ENCODE data around the gene RND2.
"Not testable (repeated sequence)": the region's sequence is repeated elsewhere in the genome, so short reads cannot be mapped to it uniquely, and the experiment has no call there.

The RND2 gene

DNA sequence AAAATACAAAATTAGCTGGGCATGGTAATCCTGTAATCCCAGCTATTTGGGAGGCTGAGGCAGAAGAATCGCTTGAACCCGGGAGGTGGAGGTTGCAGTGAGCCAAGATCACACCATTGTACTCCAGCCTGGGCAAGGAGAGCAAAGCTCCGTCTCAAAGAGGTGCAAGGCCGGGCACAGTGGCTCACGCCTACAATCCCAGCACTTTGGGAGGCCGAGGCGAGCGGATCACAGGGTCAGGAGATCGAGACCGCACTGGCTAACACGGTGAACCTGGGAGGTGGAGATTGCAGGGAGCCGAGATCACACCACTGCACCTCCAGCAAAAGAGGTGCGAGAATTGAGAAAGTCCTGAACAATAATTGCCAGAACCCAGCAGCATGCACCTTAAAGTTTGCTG, 24.1 kb upstream of the RND2 start:
- in situ Hi-C loops (cut with HindIII; ENCODE audit: low pct_ligation_motif_present, low pct_unique_long_range_greater_than_20kb, low sequenced_read_pairs); DNase-seq: not testable (repeated sequence)

DNA sequence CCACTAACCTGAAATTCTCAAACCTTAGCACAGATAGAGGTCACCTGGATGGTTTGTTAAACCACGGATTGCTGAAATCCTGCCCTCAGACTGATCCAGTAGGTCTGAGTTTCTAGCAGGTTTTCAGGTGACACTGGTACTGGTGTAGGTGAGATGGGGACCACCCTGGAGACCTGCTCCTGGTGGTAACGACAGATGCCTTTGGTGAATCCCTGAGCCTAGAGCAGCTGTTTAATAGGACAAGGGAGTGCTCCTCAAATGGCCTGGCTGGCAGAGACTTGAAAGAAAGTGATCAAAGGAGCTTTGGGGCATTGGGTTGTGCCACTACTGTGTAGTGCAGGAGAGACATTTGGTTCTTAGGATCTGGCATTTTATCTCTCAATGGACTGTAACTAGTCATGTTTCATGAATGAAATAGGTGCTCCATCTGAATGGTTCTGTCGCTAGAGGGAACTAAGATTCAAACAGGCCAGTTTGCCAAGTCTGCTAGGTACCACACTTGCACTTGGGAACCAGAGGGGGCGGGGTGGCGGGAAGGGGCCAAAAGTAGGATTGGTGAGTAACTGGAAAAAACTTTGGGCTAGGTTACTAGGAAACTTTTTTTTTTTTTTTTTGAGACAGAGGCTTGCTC, 21.4 kb upstream of the RND2 start:
- in situ Hi-C loops (cut with HindIII; ENCODE audit: low pct_ligation_motif_present, low pct_unique_long_range_greater_than_20kb, low sequenced_read_pairs), result no loop called here
- DNase-seq, result peak; percentile 89

DNA sequence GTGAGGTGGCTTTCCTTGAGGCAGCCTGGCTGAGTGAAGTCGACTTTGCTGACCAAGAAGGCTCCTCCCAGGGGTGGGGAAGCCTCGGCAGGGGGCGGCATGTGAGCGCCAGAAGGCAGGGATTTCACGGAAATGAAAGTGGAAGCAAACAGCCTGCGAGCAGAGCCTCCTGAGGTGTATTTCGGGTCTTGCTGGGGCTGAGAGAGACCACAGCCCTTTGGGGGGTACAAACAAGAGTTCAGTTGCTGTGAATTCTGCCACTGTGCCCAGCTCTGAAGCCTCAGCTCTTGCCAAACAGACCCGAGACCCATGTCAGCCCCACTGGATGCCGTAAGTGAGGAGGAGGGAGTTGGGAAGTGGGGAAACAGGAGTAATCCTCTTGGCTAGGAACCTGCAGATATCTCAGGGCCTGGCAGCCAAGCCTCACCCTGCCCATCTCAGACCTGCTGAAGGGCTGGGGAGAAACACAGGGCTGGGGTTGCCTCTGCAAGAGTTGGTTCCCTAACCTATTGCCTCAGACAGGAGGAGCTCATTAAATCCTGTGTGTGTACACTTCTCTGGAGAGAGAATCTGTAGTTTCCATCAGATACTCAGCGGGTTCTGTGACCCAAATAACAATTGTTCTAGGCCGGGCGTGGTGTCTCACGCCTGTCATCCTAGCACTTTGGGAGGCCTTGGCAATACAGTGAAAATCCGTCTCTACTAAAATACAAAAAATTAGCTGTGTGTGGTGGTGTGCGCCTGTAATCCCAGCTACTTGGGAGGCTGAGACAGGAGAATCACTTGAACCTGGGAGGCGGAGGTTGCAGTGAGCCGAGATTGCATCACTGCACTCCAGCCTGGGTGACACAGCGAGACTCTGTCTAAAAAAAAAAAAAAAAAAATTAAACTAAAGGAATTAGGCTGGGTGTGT, 18.1 kb upstream of the RND2 start, which contains the start of gene IFI35:
IFI35 (plus strand) TSS at position 146 of the 913 bp plus-strand sequence; CDS start at position 310, 164 bp downstream.
- in situ Hi-C loops (cut with HindIII; ENCODE audit: low pct_ligation_motif_present, low pct_unique_long_range_greater_than_20kb, low sequenced_read_pairs), result no loop called here
- peak; percentile 90 for DNase-seq

DNA sequence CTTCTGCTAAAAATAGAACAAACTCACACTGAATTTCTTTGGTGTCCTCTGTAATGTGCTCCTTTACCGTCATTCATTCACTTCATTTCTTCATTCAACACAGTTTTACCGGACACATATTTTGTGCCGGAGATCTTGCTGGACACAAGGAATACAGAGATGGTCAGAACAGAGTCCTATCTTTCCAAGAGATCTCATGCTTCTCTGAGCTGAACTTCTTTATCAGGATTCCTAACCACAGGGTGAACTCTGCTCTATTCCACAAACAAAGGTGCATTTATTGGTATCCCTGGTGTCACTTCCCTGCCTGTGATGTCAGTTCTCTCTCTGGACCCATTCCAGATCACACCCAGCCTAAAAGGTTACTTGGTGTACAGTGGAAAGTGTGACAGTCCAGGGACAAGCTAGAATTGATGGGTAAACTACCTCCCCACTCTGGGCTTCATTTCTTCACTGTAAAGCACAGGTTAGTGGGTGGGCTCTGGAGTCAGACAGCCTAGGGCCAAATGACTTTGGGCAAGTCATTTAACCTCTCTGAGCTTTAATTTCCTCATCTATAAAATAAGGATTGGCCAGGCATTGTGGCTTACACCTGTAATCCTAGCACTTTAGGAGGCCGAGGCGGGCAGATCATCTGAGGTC, 14.2 kb upstream of the RND2 start:
- no peak for DNase-seq
- in situ Hi-C loops (cut with HindIII; ENCODE audit: low pct_ligation_motif_present, low pct_unique_long_range_greater_than_20kb, low sequenced_read_pairs), result no loop called here

DNA sequence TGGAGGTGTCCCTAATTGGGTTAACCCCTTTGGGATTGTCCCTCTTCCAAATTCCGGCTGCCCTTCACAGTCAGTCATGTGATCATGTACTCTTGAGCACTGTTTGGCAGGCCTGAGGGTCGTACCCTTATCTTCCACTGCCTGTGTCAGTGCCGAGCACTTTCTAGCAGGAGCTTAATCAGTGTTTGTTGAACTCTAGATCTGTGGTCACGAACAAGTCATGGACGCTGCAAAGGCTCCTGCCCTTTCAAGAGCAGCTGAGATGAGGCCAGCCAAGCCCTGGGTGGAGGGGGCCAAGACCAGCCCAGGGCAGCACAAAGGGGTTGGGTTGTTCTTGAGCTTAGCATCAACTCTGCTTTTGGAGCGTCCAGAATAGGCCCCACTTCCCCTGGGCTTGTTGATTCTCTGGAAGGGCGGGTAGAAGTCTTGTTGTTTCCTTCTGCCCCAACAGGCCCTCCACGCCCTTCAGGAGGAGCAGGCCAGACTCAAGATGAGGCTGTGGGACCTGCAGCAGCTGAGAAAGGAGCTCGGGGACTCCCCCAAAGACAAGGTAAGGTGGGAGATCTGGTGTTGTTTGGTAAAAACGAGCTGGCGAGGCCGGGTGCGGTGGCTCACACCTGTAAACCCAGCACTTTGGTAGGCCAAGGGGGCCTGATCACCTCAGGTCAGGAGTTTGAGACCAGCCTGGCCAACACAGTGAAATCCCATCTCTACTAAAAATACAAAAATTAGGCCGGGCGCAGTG, 13.1 kb upstream of the RND2 start:
- in situ Hi-C loops (cut with HindIII; ENCODE audit: low pct_ligation_motif_present, low pct_unique_long_range_greater_than_20kb, low sequenced_read_pairs), result no loop called here
- no peak for DNase-seq

DNA sequence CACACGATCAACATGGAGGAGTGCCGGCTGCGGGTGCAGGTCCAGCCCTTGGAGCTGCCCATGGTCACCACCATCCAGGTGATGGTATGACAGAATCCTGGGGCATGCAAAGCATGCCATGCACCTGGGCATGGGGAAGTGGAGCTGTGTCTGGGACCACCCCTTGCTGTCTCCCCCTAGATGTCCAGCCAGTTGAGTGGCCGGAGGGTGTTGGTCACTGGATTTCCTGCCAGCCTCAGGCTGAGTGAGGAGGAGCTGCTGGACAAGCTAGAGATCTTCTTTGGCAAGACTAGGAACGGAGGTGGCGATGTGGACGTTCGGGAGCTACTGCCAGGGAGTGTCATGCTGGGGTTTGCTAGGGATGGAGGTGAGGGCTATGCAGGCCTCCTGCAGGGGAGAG, 11.7 kb upstream of the RND2 start:
- DNase-seq, result no peak
- in situ Hi-C loops (cut with HindIII; ENCODE audit: low pct_ligation_motif_present, low pct_unique_long_range_greater_than_20kb, low sequenced_read_pairs), result no loop called here

DNA sequence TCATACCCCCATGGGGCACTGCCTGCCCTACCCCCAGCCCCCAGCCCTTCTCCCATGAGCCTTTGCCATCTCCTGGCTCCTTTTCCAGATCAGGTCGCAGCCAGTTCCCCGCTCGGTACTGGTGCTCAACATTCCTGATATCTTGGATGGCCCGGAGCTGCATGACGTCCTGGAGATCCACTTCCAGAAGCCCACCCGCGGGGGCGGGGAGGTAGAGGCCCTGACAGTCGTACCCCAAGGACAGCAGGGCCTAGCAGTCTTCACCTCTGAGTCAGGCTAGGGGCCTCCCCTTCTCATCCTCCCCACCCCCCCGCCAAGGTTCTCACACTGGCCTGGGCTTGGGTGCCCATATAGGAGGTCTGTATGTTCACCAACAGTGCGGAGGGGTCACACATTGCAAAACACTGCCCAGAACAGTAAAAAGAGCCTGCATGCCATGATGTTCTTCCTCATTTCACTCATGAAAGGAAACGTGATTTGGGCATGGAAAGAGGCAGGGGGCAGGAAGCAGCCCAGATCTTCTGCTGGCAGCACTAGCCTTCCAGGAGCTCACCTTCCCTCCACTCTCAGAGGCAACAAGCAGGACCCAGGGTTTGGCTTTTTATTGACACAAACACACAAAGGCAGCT, 10.9 kb upstream of the RND2 start:
- no peak for DNase-seq
- in situ Hi-C loops (cut with HindIII; ENCODE audit: low pct_ligation_motif_present, low pct_unique_long_range_greater_than_20kb, low sequenced_read_pairs), result no loop called here

DNA sequence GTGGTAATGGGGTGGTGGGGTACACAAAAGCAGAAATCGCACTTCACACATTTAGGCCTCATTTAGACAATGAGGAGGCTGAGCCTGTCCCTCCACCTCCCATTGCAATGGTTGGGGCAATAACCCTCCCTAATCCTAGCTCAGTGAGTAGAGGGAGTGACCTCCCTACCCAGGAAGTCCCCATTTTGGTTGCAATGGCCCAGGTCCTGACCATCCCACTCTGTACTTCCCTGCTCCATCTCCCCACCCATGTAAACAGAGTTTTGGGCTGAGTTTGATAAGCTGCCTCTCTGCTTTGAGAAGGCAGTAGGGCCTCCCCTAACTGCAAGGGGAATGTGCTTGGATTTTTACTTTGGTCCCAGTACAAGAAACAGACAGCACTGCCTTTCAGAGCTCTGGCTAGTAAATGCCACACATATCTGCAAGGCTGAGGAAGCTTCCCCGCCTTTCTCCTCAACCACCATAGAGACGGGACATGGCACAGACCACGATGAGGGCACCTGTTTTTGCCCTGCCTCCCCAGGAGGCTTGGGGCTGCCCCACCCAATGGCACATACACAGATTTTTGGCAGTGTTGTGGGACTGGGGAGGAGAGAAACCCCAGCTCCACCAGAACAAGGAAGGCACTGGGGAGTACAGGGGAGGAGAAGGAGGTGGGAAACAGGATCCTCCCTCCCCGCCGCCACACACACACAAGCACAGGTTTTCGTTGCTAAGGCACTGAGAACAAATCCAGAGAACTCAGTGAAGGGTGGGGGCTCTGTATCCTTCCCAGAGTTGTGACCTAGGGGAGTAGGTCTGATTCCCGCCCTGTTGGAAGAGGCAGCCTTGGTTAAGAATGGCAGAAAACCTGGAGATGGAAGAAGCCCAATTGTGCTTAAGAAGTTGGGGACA, 10.1 kb upstream of the RND2 start:
- no peak for DNase-seq
- in situ Hi-C loops (cut with HindIII; ENCODE audit: low pct_ligation_motif_present, low pct_unique_long_range_greater_than_20kb, low sequenced_read_pairs), result no loop called here

DNA sequence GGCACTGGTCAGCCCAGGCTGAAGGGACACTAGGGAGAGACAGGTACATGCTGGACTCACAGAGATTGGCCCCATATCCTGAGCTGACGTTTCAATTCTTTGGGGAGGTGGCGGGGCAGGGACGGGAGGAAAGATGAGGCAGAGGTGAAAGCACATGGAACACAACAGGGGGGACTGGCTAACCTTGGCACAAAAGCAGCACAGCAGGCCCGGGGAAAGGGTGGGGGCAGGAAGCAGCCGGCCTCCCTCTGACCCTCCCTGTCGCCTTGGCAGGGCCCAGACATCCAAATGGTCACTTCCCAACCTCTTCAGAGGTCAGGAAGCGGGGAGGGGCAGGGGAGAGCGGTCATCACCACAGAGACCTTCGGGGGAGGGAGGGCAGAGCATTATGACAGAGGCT, 9.5 kb upstream of the RND2 start:
- no peak for DNase-seq
- in situ Hi-C loops (cut with HindIII; ENCODE audit: low pct_ligation_motif_present, low pct_unique_long_range_greater_than_20kb, low sequenced_read_pairs), result no loop called here

DNA sequence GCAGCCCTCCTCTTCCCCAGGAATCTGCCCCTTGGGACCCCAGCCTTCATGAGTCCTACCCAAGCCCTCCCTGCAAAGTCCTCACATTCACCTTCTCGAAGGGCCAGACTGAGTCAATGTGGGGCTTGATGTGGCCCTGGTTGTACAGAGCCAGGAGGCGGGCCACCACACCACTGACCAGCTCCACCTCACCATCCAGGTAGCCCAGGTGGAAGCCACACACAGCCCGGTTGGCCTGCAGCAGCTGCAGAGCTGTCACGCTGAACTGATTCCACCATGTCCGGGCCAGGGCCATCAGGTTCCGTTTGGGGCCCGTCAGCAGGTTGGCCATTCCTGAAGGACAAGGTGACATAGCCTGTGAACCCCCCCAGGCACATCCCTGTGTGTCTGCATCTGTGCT, 8.8 kb upstream of the RND2 start:
- DNase-seq, result no peak
- in situ Hi-C loops (cut with HindIII; ENCODE audit: low pct_ligation_motif_present, low pct_unique_long_range_greater_than_20kb, low sequenced_read_pairs), result no loop called here

DNA sequence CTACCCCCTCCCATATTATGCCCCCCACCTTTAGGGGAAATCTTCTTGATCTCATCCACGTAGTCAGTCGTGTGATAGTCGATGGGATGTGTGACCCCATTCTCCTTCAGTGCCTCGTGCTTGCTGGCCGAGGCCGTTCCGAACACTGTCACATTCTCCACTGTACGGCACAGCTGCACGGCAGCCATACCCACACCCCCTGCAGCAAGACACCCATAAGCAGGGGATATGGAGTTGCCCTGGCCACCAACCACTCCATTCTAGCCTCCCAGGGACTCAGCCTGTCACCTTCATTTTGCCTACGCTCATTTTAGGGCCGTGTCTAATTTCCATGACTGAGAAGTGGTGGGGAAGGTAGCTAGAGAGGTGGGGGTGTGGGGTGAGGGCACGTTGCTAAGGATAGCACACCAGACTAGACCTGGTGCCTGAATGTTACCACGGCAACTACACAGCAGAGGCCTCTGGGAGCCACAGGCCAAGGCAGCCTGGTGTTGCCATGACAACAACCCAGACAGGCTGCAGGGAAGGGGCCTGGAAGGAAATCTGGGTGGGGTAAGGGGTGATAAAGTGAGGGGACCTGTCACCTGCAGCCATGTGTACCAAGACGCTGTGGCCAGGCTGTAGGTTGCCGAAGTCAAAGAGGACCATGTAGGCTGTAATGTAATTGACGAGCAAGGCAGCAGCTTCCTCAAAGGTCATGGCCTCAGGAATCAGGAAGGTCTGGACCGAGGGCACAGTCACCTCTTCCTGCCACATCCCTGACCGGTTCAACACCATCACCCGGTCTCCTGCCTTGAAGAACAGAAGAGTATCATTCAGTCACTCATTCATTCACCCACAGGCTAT, 6.8 kb upstream of the RND2 start:
- no peak for DNase-seq
- in situ Hi-C loops (cut with HindIII; ENCODE audit: low pct_ligation_motif_present, low pct_unique_long_range_greater_than_20kb, low sequenced_read_pairs), result no loop called here

DNA sequence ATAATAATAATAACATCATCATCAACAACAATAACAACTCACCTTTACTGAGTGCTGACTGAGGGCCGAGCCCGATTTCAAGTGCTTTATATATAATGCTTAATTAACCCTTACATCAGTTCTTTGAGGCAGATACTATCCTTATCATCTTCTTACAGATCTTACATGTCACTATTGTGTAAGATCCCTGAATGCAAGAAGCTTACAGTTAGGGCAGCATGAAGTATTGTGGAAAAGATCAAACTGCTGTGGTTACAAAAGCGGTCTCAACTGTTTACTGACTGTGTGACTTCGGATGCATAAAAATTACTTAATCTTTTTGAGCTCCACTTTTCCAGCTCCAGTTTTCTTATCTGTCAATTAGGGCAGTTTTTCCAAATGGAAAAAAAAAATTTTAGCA, 6.1 kb upstream of the RND2 start:
- in situ Hi-C loops (cut with HindIII; ENCODE audit: low pct_ligation_motif_present, low pct_unique_long_range_greater_than_20kb, low sequenced_read_pairs), result no loop called here
- no peak for DNase-seq

DNA sequence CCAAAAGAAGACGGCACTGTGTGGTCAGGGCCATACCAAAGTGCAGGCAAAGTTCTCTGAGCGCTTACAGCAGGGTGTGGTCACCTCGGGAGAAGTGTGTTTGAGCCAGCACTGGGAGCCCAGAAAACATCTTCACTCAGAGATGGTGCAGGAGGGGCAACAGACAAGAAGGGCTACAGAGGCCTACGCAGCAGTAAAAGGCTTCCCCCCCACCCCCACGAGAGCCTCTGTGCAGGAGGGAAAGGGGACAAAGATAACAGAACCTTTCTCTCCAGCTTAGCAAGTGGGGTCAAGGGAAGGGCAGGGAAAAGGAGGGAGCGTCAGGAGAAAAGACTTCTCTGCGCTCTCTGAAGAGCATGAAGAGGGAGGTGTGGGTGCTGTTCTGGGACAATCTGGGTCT, 5.6 kb upstream of the RND2 start:
- in situ Hi-C loops (cut with HindIII; ENCODE audit: low pct_ligation_motif_present, low pct_unique_long_range_greater_than_20kb, low sequenced_read_pairs), result no loop called here
- no peak for DNase-seq

DNA sequence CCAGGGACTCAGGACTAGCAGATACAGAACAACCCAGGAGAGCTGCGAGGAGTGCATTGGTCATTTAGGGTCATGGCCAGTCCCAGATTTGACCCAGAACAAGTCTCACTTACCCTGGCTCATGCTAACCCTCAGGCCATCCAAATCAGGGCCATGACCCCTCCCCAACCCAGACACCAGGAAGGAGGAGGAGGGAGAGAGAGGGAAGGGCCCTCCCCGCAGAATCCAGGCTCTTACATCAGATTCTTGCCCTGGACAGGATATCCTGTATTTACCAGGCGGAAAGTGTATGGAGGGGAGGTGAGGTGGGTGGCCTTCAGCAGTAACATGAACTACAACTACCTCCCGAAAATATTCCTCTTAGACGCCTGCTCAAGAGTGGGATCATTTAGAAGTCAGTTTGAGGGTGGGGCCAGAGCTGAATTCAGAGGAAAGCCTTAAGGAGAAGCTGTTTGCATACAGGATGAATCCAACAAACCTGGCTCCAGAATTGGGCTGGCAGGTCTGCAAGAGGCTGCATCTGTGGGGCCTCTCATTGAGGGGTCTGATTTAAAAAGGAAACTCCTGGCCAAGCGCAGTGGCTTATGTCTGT, 4.9 kb upstream of the RND2 start:
- no peak for DNase-seq
- in situ Hi-C loops (cut with HindIII; ENCODE audit: low pct_ligation_motif_present, low pct_unique_long_range_greater_than_20kb, low sequenced_read_pairs), result no loop called here

DNA sequence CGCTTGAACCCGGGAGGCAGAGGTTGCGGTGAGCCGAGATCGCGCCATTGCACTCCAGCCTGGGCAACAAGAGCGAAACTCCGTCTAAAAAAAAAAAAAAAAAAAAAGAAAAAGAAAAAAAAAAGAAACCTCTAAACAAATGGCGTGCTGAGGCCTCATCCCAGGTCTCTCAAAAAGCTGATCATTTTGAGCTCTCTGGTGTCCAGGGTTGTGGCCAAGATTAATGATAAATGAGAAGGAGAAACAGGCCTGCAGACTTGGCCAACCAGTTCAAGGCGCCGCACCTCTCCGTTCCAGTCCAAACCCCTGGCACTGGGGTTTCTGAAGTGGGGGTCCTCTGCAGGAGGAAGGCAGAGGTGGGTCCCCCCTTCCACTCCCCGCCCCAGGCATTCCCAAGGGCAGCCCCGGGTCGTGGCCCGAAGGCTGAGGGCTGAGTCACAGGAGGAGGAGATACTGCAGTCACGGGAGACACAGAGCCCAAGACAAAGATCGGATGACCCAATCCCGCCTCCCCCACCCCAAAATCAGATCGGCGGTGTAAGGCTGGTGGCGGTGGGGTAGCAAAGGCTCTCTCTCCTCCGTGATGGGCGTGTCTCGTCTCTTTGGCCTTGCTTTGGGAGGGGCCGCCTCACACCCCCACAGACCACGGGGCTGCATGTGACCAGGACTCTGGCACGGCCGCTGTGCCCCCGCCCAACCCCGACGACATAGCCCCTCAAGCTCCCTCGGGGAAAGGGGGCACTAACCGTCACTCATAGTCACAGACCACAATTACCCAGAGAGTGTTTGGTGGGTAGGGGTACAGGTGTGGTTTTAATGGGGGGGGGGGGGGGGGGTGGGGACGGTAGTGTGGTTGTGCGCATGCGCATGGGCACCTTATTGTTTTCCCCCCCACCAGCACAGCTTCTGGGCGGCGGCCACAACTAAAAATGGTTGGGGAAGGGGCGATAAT, 4.0 kb upstream of the RND2 start:
- in situ Hi-C loops (cut with HindIII; ENCODE audit: low pct_ligation_motif_present, low pct_unique_long_range_greater_than_20kb, low sequenced_read_pairs), result no loop called here
- peak; percentile 90 for DNase-seq
